Astrocyte of the hippocampus (primary cell): ENCODE data around the gene LRRC39.
A peak's percentile ranks its signal among the peaks of the same experiment; 100 is the strongest.
"Not testable (repeated sequence)": the region's sequence is repeated elsewhere in the genome, so short reads cannot be mapped to it uniquely, and the experiment has no call there.

Source experiments
- DNase-seq: peaks from one replicate; pipeline ENCODE4 v3.0.0; 2011; ENCODE audit warnings: low read depth, low spot score

The LRRC39 gene

DNA sequence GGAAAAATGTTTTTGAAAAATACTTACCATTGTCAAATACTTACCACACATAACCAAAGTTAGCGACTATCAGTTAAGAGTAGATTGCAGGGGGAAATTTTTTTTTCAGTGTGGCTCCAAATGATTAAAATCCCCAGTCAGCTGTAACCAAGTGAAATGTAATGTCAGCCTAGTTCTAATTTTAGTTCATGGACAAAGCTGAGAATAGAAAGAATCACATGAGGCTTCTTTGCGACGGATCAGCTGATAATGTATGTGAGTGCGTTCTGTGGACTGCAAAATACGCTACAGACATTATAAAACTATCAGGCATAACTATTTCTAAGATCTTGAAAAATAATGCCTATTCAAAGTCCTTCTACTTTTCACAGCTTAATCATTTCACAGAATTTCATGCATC, at the start of gene LRRC39:
Gene LRRC39, minus strand, starts transcription at position 166 of the 400 bp plus-strand sequence. CDS start 9,740 bp downstream, outside the sequence.
- no peak for DNase-seq

GRCh38 chr1:100222428-100222827, 44.4 kb upstream of the LRRC39 start:
- DNase-seq: no peak

DNA sequence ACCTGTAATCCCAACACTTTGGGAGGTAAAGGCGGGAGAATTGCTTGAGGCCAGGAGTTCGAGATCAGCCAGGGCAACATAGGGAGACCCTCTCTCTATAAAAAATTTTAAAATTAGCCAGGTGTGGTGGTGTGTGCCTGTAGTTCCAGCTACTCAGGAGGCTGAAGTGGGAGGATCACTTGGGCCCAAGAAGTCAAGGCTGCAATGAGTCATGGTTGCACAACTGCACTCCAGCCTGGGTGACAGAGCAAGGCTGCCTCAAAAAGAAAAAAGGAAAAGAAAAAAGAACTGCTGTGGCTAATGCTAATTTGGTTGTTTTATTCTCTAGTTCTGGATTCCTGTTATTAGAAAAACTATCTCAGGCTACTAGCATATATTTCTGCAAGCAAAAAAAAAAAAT, 41.8 kb upstream of the LRRC39 start:
- no peak for DNase-seq

DNA sequence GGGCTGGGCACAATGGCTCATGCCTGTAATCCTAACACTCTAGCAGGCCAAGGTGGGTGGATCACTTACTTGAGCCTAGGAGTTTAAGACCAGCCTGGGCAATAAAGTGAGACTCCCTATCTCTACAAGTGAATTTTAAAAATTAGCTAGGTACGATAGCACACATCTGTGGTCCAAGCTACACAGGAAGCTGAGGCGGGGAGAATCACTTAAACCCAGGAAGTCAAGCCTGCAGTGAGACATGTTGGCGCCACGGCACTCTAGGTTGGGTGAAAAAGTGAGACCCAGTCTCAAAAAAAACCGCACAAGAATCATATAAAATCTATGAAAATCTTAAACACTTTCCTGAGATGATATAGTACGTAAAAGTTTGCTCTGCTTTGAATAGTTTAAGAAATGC, 41.4 kb upstream of the LRRC39 start:
- no peak for DNase-seq

DNA sequence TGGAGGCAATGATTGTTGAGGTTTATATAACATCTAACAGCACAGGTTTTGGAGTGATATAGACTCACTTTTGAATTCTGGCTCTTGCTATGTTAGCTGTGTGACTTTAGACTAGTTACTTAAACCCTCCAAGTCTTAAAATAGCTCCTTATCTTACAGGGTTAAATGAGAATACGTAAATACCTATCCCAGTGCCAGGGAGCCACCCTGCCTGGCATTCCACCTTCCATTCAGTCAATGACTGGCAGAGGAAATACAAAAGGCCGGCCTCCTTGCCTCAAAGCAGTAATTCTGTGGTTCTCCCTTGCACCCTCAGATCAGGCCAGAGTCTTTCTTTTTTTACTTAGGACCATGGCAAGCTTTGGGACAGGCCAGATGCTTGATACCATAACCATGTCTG, 39.8 kb upstream of the LRRC39 start:
- no peak for DNase-seq

- no peak for DNase-seq
Observed at GRCh38 chr1:100215101-100215500, 37.0 kb upstream of the LRRC39 start.

DNA sequence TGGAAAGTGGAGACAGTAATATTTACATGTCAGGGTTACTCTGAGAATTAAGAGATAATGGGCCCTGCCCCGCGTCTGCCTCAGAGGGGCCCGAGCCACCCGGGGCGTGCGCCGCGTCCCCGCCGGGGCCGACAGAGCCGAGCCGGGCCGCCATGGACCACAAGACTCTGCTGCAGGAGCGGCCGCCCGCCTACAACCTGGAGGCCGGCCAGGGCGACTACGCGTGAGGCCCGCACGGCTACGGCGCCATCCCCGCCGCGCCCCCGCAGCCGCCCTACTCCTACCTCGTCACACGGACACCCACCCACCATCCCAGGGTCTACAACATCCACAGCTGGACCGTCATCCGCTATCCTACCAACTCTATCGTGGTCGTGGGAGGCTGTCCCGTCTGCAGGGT, 35.1 kb upstream of the LRRC39 start:
- no peak for DNase-seq

DNA sequence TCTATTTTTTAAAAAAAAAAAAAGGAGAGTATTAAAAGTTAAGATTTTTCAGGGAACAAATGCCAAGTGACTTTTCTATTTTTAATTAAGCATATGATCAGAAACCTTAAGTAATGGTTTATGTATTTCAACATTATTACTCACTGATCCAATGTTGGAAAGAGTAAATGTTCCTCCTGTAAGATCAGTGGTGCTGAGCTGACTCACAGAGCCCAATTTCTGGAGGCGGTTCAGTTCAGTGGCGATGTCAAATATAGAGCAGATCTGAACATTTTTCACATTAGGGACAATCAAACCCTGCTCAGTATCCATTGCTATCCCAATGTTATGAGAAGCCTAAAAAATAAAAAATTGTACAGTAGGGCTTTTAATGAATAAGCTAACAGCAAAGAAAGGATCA, 28.2 kb upstream of the LRRC39 start:
- no peak for DNase-seq

GRCh38 chr1:100205593-100205992, 27.5 kb upstream of the LRRC39 start:
- not testable (repeated sequence) for DNase-seq

- not testable (repeated sequence) for DNase-seq
Observed at GRCh38 chr1:100205103-100205502, 27.0 kb upstream of the LRRC39 start.

GRCh38 chr1:100202703-100203102, 24.6 kb upstream of the LRRC39 start:
- not testable (repeated sequence) for DNase-seq

DNA sequence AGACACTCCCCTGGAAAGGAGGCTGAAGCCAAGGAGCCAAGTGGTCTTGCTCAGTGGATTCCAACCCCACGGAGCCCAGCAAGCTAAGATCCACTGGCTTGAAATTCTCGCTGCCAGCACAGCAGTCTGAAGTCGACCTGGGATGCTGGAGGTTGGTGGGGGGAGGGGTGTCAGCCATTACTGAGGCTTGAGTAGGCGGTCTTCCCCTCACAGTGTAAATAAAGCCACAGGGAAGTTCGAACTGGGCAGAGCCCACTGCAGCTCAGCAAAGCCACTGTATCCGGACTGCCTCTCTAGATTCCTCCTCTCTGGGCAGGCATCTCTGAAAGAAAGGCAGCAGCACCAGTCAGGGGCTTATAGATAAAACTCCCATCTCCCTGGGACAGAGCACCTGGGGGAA, 22.0 kb upstream of the LRRC39 start:
- not testable (repeated sequence) for DNase-seq

GRCh38 chr1:100198596-100198995, 20.5 kb upstream of the LRRC39 start:
- no peak for DNase-seq

DNA sequence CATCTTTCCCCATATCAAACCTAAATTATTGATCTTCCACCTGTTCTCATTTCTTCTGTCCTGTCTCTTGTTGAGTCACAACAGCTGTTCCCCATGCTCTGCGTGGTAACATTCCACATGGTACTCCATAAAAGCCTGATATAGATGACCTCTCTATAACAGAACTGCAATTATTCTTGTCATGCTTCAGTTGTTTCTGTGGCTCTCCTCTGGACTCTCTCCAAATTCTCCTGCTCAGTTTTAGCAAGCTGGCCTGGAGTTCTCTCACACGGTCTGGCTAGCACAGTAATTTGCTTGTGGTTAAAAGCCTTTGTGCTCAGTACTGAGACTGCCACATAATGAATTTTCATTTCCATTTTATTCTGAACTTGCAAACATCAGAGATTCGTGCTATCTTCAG, 10.6 kb upstream of the LRRC39 start:
- DNase-seq: peak; percentile 97

DNA sequence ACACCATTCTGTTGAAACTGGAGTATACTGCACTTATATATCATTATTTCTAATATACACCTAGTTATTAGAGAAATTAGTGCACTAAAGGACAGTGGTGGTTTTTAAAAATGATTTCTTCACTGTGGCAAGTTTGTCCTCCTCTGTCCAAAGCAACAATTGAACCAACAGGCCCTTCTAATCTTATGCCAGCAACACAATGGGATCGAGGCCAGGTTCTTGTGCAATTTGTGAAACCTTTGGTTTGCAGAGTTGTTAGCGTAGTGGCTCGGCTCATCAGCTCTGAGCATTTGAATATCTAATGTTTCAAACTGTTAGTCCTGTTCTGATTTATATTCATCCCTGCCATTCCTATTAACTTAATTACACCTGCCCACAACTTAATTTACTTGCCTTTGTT, 9.9 kb upstream of the LRRC39 start:
- peak; percentile 82 for DNase-seq

GRCh38 chr1:100184536-100184935, 6.5 kb upstream of the LRRC39 start:
- no peak for DNase-seq

DNA sequence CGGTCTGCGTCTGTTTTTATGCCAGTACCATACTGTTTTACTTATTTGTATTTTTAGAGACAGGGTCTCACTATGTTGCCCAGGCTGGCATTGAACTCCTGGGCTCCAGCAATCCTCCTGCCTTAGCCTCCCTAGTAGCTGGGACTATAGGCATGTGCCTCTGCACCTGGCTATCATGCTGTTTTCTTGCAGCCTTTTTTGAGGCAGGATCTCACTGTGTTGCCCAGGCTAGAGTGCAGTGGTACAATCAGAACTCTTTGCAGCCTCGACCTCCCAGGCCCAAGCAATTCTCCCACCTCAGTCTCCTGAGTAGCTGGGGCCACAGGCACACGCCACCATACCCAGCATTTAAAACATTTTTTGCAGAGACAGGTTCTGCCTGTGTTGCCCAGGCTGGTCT, 5.3 kb upstream of the LRRC39 start:
- DNase-seq: no peak

DNA sequence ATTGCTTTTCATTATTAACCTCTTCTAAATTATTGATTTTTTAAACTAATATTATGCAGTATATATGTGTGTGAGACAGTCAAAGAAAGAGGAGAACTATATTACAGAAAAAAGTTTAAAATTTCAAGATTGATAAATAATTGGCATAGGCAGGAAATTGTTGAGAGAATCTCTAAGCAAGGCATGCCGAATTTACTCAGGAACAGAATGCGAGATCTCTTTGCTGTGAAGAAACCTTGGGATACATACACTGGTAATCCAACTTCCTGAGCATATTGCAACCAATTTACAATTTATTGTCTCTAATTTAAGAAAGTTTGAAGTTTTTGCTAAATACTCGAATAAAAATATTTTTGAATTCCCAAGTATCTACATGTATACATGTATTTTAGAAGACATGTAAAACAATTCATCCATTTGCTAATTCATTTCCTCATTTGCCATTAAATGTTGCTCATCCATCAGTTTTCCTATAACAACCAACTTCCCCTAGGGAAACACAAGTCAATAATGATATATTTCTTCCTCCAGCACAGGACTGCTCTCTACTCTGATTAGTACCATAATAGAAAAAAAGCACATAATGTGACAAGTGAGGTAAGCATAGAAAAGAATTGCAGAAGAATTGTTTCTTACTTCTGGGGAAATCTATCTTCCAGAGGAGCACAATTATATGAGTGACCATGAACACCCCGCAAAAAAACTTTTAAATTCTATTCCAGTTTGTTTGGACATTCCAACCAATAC, 588 bp downstream of the LRRC39 start:
- no peak for DNase-seq

- no peak for DNase-seq
Observed at GRCh38 chr1:100168051-100168450, 10.0 kb downstream of the LRRC39 start.

- DNase-seq: no peak
Observed at GRCh38 chr1:100164702-100165101, 13.4 kb downstream of the LRRC39 start.

GRCh38 chr1:100164216-100164615, 13.8 kb downstream of the LRRC39 start:
- DNase-seq: peak; percentile 81

GRCh38 chr1:100162881-100163280, 15.2 kb downstream of the LRRC39 start:
- DNase-seq: no peak

- DNase-seq: no peak
Observed at GRCh38 chr1:100152271-100152670, 25.8 kb downstream of the LRRC39 start.

DNA sequence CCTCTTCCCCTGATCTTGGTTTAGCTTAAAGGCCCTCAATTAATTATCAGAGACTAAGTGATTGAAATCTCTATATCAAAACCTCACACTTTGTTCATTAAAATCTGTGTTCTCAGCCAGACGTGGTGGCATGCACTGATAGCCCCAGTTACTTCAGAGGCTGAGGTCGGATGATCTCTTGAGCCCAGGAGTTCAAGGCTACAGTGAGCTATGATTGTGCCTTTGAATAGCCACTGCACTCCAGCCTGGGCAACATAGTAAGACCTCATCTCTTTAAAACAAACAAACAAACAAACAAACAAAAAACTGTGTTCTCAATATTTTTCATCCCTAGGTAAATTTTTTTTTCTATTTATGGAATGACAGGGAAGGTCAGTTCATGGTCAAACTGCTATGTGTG, 26.4 kb downstream of the LRRC39 start:
- no peak for DNase-seq
